ENCODE results near the gene CAMTA1.

DNA sequence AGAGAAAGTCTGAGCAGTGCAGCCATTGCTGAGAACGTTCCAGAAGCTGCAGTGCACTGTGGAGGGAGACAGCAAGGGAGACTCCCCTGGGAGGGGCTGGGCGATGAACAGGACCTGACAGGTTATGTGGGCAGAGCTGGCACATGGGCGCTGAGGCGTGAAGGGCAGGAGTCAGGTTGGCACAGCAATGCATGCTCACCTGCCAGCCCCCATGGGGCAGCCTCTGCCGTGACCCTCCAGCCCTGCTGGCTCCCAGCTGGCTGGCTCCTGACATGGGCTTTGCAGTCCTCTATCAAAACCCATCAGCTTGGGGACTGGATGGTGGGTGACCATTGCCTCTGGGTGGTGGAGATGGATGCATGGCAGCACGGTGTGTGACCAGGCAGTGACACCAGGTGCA is 300.3 kb downstream of the CAMTA1 start:
- TF ChIP-seq, protein P1, sequence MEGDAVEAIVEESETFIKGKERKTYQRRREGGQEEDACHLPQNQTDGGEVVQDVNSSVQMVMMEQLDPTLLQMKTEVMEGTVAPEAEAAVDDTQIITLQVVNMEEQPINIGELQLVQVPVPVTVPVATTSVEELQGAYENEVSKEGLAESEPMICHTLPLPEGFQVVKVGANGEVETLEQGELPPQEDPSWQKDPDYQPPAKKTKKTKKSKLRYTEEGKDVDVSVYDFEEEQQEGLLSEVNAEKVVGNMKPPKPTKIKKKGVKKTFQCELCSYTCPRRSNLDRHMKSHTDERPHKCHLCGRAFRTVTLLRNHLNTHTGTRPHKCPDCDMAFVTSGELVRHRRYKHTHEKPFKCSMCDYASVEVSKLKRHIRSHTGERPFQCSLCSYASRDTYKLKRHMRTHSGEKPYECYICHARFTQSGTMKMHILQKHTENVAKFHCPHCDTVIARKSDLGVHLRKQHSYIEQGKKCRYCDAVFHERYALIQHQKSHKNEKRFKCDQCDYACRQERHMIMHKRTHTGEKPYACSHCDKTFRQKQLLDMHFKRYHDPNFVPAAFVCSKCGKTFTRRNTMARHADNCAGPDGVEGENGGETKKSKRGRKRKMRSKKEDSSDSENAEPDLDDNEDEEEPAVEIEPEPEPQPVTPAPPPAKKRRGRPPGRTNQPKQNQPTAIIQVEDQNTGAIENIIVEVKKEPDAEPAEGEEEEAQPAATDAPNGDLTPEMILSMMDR (IDR thresholded peaks at IDR 0.05): no peak
- no peak for TF ChIP-seq EP300 (IDR thresholded peaks at IDR 0.05)
- TF ChIP-seq POLR2A (IDR thresholded peaks at IDR 0.05): no peak
- TF ChIP-seq POLR2AphosphoS5 (IDR thresholded peaks at IDR 0.05): no peak

Measured in upper lobe of left lung (tissue), 4 donors.